ENCODE measurements around the gene RBFOX2.
"Not testable (repeated sequence)": the region's sequence is repeated elsewhere in the genome, so short reads cannot be mapped to it uniquely, and the experiment has no call there.

Gene RBFOX2

DNA sequence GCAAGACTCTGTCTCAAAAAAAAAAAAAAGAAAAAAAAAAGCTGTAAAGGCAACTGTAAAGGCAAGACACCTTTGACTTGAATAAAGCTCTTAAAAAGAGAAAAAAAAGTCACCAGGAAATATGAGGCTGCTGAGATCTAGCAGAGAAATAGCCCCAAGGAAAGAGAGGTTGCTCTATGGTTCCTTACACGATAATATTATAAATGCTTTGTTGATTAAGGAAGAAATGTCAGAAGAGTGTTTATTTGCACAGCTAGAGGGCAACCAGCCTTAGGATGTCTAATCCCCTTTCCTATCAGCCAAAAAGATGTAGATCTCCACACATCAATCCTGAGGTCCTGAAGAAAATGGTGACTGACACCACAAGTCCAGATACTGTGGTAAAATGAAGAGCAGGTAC, 32.0 kb downstream of the RBFOX2 start:
- Histone ChIP-seq H3K36me3 (ENCODE audit: control insufficient read depth, insufficient read depth, low read length) (no peaks in the 10 kb centered on the region), H3K27me3 (replicated peaks; ENCODE audit: control insufficient read depth, insufficient read depth, low read length) (no peaks in the 10 kb centered on the region; the same call in none of the 2 replicates), H3K4me3 (replicated peaks; ENCODE audit: low read depth, low read length) (no peak overlapping the region)
- no peak for DNase-seq (ENCODE audit: extremely low read depth, insufficient read length)
- TF ChIP-seq, protein P1, sequence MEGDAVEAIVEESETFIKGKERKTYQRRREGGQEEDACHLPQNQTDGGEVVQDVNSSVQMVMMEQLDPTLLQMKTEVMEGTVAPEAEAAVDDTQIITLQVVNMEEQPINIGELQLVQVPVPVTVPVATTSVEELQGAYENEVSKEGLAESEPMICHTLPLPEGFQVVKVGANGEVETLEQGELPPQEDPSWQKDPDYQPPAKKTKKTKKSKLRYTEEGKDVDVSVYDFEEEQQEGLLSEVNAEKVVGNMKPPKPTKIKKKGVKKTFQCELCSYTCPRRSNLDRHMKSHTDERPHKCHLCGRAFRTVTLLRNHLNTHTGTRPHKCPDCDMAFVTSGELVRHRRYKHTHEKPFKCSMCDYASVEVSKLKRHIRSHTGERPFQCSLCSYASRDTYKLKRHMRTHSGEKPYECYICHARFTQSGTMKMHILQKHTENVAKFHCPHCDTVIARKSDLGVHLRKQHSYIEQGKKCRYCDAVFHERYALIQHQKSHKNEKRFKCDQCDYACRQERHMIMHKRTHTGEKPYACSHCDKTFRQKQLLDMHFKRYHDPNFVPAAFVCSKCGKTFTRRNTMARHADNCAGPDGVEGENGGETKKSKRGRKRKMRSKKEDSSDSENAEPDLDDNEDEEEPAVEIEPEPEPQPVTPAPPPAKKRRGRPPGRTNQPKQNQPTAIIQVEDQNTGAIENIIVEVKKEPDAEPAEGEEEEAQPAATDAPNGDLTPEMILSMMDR (IDR thresholded peaks at IDR 0.05; ENCODE audit: insufficient read depth, low read length, poor library complexity, severe bottlenecking) = no peak

DNA sequence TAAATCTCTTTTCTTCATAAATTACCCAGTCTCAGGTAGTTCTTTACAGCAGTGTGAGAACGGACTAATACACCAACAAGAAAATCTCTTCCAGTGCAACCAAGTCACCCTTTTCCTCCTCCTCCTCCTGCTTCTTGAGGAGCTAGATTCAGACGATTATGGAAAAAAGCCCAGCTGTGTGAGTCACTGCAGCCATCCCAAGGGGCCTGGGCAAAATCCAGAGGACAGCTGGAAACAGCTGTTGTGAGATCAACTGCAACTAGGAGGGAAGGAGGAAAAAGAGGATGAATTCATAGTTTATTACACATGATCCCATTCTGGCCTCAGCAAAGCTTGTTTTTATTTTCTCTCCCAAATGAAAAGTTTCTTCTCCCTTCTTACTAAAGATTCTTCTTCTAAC, 32.9 kb downstream of the RBFOX2 start:
- no peak for DNase-seq (ENCODE audit: extremely low read depth, insufficient read length)
- no peak overlapping the region for H3K4me3 ChIP-seq (replicated peaks; ENCODE audit: low read depth, low read length)
- TF ChIP-seq, protein P1 (IDR thresholded peaks at IDR 0.05; ENCODE audit: insufficient read depth, low read length, poor library complexity, severe bottlenecking) = no peak
- H3K36me3 ChIP-seq (ENCODE audit: control insufficient read depth, insufficient read depth, low read length) = no peaks in the 10 kb centered on the region
- H3K27me3 ChIP-seq (replicated peaks; ENCODE audit: control insufficient read depth, insufficient read depth, low read length) = no peaks in the 10 kb centered on the region; the same call in none of the 2 replicates

DNA sequence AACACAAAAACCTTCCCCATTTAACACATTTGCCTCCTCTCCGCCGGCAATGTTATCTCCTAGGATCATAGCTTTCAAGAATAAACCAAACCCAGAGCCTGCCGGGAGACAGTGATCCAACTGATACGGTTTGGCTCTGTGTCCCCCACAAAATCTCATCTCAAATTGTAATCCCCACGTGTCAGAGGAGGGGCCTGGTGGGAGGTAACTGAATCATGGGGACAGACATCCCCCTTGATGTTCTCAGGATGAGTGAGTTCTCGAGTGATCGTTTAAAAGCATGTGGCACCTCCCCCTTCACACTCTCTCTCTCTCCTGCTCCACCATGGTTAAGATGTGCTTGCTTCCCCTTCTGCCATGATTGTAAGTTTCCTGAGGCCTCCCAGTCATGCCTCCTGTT, 33.3 kb downstream of the RBFOX2 start:
- DNase-seq (ENCODE audit: extremely low read depth, insufficient read length) = no peak
- no peak overlapping the region for H3K4me3 ChIP-seq (replicated peaks; ENCODE audit: low read depth, low read length)
- H3K27me3 ChIP-seq (replicated peaks; ENCODE audit: control insufficient read depth, insufficient read depth, low read length) = no peaks in the 10 kb centered on the region; the same call in none of the 2 replicates
- TF ChIP-seq, protein P1 (IDR thresholded peaks at IDR 0.05; ENCODE audit: insufficient read depth, low read length, poor library complexity, severe bottlenecking) = no peak
- H3K36me3 ChIP-seq (ENCODE audit: control insufficient read depth, insufficient read depth, low read length) = no peaks in the 10 kb centered on the region

DNA sequence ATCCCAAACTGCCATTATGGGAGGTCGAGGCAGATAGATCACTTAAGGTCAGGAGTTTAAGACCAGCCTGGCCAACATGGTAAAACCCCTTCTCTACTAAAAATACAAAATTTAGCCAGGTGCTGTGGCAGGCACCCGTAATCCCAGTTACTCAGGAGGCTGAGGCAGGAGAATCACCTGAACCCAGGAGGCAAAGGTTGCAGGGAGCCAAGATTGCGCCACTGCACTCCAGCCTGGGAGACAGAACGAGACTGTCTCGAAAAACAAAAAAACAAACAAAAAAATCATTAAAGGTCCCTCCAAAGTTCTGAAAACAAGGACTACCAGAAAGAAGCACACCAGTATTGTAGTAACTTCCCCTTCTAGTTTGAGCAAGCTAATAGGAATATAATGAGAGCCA, 34.9 kb downstream of the RBFOX2 start:
- not testable (repeated sequence) for H3K27me3 ChIP-seq (replicated peaks; ENCODE audit: control insufficient read depth, insufficient read depth, low read length); DNase-seq (ENCODE audit: extremely low read depth, insufficient read length); H3K36me3 ChIP-seq (ENCODE audit: control insufficient read depth, insufficient read depth, low read length); H3K4me3 ChIP-seq (replicated peaks; ENCODE audit: low read depth, low read length)

DNA sequence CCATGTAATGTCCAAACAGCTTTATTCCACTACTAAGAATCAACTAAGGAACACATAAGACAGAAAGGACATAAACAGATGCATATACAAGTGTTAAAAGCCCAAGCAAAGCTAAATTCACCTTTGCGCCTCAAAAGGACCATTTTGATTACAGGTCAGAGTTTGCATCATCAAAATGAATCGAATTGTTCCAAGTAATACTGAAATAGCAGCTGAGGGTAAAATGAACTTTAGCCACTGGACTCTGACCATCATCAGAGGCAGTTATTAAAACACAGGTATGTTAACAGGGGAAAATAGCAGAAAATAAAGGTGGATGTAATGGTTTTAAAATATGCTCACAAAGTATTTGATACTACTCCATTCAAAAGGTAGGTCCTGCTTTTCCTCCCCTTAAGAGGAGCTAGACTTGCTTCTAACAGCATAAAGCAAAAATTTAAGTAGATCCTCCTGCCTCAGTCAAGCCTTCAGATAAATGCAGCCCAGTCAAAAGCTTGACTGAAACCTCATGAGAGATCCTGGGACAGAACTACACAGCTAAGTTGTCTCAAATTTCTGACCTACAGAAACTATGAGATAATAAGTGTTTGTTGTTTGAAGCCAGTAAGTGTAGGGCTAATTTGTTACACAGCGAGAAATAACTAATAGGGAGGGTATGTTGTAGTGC, 35.4 kb downstream of the RBFOX2 start:
- DNase-seq (ENCODE audit: extremely low read depth, insufficient read length) = no peak
- H3K36me3 ChIP-seq (ENCODE audit: control insufficient read depth, insufficient read depth, low read length) = no peaks in the 10 kb centered on the region
- no peaks in the 10 kb centered on the region; the same call in none of the 2 replicates for H3K27me3 ChIP-seq (replicated peaks; ENCODE audit: control insufficient read depth, insufficient read depth, low read length)
- H3K4me3 ChIP-seq (replicated peaks; ENCODE audit: low read depth, low read length) = no peak overlapping the region
- TF ChIP-seq, protein P1 (IDR thresholded peaks at IDR 0.05; ENCODE audit: insufficient read depth, low read length, poor library complexity, severe bottlenecking) = no peak

DNA sequence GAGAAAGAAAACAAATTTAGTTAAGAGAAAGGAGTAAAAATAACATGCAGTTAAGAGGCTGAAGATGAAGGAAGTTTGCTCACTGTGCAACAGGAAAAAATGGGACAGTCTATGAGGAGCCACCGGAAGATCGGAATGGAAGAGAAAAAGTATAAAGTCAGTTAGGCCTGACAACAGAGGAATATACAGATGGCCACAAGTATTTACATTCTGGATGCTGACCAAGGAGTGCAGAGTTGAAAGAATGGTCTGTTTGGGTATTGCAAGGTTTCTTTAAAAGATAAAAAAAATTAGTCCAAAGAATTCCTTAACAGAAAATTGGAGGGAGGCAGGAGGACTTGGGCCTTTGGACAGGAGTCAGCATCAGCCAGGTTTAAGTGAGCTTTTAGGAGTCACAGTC, 37.5 kb downstream of the RBFOX2 start:
- H3K4me3 ChIP-seq (replicated peaks; ENCODE audit: low read depth, low read length) = no peak overlapping the region
- no peaks in the 10 kb centered on the region for H3K36me3 ChIP-seq (ENCODE audit: control insufficient read depth, insufficient read depth, low read length)
- H3K27me3 ChIP-seq (replicated peaks; ENCODE audit: control insufficient read depth, insufficient read depth, low read length) = no peaks in the 10 kb centered on the region; the same call in 1 of the 2 replicates
- TF ChIP-seq, protein P1 (IDR thresholded peaks at IDR 0.05; ENCODE audit: insufficient read depth, low read length, poor library complexity, severe bottlenecking) = no peak
- no peak for DNase-seq (ENCODE audit: extremely low read depth, insufficient read length)
